NB4 (cell line): ENCODE measurements around the gene VSTM1.

Source experiments
- POLR2A ChIP-seq: IDR thresholded peaks from 2 replicates; pipeline ENCODE4 v1.6.1; 2011; ENCODE audit warnings: mild to moderate bottlenecking; ENCODE audit not compliant: insufficient read length; ENCODE audit errors: extremely low read depth
- TF ChIP-seq, protein P1 (sequence below): IDR thresholded peaks from one replicate; pipeline ENCODE4 v1.5.1; 2012; ENCODE audit warnings: low read depth, low read length
- TF ChIP-seq, protein P2 (sequence below): IDR thresholded peaks from 2 replicates; pipeline ENCODE4 v1.6.1; 2011; ENCODE audit warnings: low read depth, low read length

DNA sequence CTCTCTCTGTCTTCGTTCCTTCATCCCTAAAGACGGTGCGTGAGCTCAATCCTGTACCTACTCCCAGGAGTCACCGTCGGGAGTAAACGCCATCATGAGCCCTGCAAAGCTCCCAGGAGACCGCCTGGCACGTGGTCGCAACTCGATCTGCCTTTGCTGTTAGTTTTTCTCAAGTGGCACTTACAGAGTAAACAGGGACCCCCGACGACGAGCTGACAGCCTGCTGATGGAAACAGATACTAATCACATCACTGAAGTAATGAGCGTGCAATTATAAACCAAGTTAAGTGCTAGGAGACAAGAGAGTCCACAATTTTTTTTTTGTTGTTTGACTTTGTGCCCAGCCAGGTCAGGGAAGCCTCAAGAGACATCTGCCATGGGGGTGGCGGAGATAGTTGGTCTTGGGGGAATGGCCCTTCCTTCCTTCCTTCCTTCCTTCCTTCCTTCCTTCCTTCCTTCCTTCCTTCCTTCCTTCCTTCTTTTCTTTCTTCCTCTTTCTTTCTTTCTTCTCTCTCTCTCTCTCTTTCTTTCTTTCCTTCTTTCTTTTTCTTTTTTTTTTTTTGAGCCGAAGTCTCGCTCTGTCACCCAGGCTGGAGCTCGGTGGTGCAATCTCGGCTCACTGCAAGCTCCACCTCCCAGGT is 48.7 kb downstream of the VSTM1 start:
- no peak for TF ChIP-seq POLR2A
- TF ChIP-seq, protein P1, sequence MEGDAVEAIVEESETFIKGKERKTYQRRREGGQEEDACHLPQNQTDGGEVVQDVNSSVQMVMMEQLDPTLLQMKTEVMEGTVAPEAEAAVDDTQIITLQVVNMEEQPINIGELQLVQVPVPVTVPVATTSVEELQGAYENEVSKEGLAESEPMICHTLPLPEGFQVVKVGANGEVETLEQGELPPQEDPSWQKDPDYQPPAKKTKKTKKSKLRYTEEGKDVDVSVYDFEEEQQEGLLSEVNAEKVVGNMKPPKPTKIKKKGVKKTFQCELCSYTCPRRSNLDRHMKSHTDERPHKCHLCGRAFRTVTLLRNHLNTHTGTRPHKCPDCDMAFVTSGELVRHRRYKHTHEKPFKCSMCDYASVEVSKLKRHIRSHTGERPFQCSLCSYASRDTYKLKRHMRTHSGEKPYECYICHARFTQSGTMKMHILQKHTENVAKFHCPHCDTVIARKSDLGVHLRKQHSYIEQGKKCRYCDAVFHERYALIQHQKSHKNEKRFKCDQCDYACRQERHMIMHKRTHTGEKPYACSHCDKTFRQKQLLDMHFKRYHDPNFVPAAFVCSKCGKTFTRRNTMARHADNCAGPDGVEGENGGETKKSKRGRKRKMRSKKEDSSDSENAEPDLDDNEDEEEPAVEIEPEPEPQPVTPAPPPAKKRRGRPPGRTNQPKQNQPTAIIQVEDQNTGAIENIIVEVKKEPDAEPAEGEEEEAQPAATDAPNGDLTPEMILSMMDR: no peak
- TF ChIP-seq, protein P2, sequence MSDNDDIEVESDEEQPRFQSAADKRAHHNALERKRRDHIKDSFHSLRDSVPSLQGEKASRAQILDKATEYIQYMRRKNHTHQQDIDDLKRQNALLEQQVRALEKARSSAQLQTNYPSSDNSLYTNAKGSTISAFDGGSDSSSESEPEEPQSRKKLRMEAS: no peak
